ENCODE results near the gene ATP8B4.

GRCh38 chr15:49901996-49902684, 216.9 kb downstream of the ATP8B4 start:
- TF ChIP-seq CSRNP3 (CRISPR knock-in tag; IDR thresholded peaks at IDR 0.05), result no peak
- no peak for TF ChIP-seq ZNF8 (CRISPR knock-in tag; IDR thresholded peaks at IDR 0.05)
- no peak for TF ChIP-seq PATZ1 (CRISPR knock-in tag; IDR thresholded peaks at IDR 0.05; ENCODE audit: borderline replicate concordance)
- TF ChIP-seq BACH2 (CRISPR knock-in tag; IDR thresholded peaks at IDR 0.05; ENCODE audit: borderline replicate concordance), result no peak
- TF ChIP-seq ARNTL (CRISPR knock-in tag; IDR thresholded peaks at IDR 0.05; ENCODE audit: borderline replicate concordance, low read depth), result no peak
- no peak for TF ChIP-seq ZFP3 (CRISPR knock-in tag; IDR thresholded peaks at IDR 0.05)
- no peak for TF ChIP-seq CREB5 (CRISPR knock-in tag; IDR thresholded peaks at IDR 0.05; ENCODE audit: low read depth)
- no peak for TF ChIP-seq TSHZ2 (CRISPR knock-in tag; IDR thresholded peaks at IDR 0.05)
- TF ChIP-seq TOX (CRISPR knock-in tag; IDR thresholded peaks at IDR 0.05; ENCODE audit: borderline replicate concordance), result no peak
- TF ChIP-seq OSR1 (CRISPR knock-in tag; IDR thresholded peaks at IDR 0.05), result no peak
- TF ChIP-seq ZFP30 (CRISPR knock-in tag; IDR thresholded peaks at IDR 0.05), result no peak
- no peak for TF ChIP-seq ESRRG (CRISPR knock-in tag; IDR thresholded peaks at IDR 0.05)
